Measurements from ENCODE around the gene L3MBTL2.

Gene L3MBTL2

DNA sequence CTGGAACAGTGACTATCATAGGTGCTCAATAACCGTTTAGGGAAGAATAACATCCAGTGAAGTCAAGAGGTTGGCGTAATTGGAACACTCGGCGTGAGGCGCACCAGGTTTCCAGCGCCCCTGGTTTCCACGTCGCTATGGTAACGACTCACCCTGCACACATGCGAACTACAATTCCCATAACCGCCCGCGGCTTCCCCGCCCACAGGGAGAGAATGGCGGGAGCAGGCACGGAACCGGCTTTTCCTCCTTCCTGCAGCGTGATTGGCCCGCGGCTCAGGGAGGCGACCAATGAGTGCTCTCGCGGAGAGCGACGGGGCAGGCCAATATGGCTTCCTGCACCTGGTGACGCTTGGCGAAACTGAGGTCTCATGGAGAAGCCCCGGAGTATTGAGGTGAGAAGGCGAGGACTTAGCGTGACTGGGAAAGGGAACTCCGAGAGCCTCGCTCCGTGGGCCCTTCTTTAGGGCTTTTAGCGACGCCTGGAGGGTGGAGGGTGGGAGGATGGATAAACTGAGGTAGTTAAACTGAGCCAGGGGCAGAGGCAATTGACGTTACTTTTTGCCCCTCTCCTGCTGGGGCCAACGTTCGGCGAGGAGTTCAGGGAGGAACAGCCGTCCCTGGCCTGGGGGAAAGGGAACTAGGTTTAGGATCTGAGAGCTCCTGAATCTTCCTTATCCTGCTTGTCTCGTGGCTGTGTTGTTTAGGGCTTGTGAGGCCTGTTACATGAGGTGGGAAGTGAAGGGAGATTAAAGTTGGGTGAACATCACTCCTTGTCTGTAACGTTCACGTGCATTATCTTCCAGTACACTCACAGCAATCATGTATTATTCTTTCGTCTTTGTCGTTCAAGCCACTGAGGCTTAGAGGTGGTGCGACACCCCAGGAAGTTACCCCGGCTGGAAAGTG, at the start of gene L3MBTL2:
L3MBTL2 (plus strand) TSS at position 321 of the 909 bp plus-strand sequence; CDS start at position 372, 51 bp downstream.
- peak within 1 kb of the TSS; percentile 69 for H3K4me3 ChIP-seq (ENCODE audit: insufficient read length, low read depth)
- DNase-seq (ENCODE audit: low read depth, low spot score), result peak; percentile 87
- TF ChIP-seq YY1 (IDR thresholded peaks at IDR 0.05; ENCODE audit: insufficient read depth, insufficient read length) (peak; percentile 84), ZNF274 (IDR thresholded peaks at IDR 0.05; ENCODE audit: low read depth, low read length) (no peak)
- H3K9ac ChIP-seq (ENCODE audit: insufficient read length, low read depth), result peak within 1 kb of the TSS; percentile 81
- H3K36me3 ChIP-seq (ENCODE audit: insufficient read depth, insufficient read length, low read length), result peaks cover 14% of the 10 kb centered on the region
- no peaks in the 10 kb centered on the region for H3K4me1 ChIP-seq (ENCODE audit: insufficient read depth, insufficient read length)
- no peaks in the 10 kb centered on the region for H3K27me3 ChIP-seq (ENCODE audit: insufficient read depth, insufficient read length)
- H3K9me3 ChIP-seq (ENCODE audit: insufficient read depth, low read length), result no peaks in the 10 kb centered on the region

DNA sequence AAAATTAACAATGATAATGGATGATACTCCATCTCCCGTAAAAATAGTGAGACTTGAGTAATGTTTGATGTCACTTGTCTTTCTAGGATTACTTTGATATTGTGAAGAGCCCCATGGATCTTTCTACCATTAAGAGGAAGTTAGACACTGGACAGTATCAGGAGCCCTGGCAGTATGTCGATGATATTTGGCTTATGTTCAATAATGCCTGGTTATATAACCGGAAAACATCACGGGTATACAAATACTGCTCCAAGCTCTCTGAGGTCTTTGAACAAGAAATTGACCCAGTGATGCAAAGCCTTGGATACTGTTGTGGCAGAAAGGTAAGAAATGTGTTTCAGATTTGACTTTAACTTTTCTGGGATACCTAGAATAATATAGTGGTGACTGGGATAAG, 48.0 kb upstream of the L3MBTL2 start:
- TF ChIP-seq ZNF274 (IDR thresholded peaks at IDR 0.05; ENCODE audit: low read depth, low read length) (no peak), SUZ12 (IDR thresholded peaks at IDR 0.05; ENCODE audit: extremely low read depth, insufficient read depth, insufficient read length) (no peak), YY1 (IDR thresholded peaks at IDR 0.05; ENCODE audit: insufficient read depth, insufficient read length) (no peak)
- H3K36me3 ChIP-seq (ENCODE audit: insufficient read depth, insufficient read length, low read length), result peaks cover 88% of the 10 kb centered on the region

DNA sequence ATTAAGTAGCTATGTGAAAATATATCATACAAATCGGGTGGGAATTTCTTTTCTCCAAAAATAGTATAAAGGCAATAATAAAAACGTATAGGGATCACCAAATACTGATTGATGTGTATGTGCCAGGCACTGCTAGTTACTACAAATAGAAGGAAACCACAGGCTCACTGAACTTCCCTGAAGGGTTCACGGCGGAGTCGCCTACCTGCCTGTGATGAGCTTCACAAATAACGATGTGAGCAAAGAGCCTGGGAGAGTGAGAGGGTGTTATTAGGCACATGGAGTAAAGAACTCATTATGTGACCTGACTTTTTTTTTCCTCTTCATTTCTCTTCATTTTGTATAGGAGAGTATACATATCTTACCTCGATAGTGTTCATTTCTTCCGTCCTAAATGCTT, 36.0 kb upstream of the L3MBTL2 start:
- TF ChIP-seq ZNF274 (IDR thresholded peaks at IDR 0.05; ENCODE audit: low read depth, low read length) (no peak), YY1 (IDR thresholded peaks at IDR 0.05; ENCODE audit: insufficient read depth, insufficient read length) (no peak), SUZ12 (IDR thresholded peaks at IDR 0.05; ENCODE audit: extremely low read depth, insufficient read depth, insufficient read length) (no peak)
- no peaks in the 10 kb centered on the region for H3K4me1 ChIP-seq (ENCODE audit: insufficient read depth, insufficient read length)
- no peaks in the 10 kb centered on the region for H3K27me3 ChIP-seq (ENCODE audit: insufficient read depth, insufficient read length)
- H3K4me3 ChIP-seq (ENCODE audit: insufficient read length, low read depth), result no peak overlapping the region
- H3K9me3 ChIP-seq (ENCODE audit: insufficient read depth, low read length), result no peaks in the 10 kb centered on the region
- no peak for DNase-seq (ENCODE audit: low read depth, low spot score)
- peaks cover 83% of the 10 kb centered on the region for H3K36me3 ChIP-seq (ENCODE audit: insufficient read depth, insufficient read length, low read length)
- H3K9ac ChIP-seq (ENCODE audit: insufficient read length, low read depth), result no peak overlapping the region

More for the DNA sequence above, 48.0 kb upstream of the L3MBTL2 start:
- H3K4me1 ChIP-seq (ENCODE audit: insufficient read depth, insufficient read length), result no peaks in the 10 kb centered on the region
- H3K9ac ChIP-seq (ENCODE audit: insufficient read length, low read depth), result no peak overlapping the region
- H3K27me3 ChIP-seq (ENCODE audit: insufficient read depth, insufficient read length), result no peaks in the 10 kb centered on the region
- no peak for DNase-seq (ENCODE audit: low read depth, low spot score)
- H3K9me3 ChIP-seq (ENCODE audit: insufficient read depth, low read length), result no peaks in the 10 kb centered on the region
- no peak overlapping the region for H3K4me3 ChIP-seq (ENCODE audit: insufficient read length, low read depth)

DNA sequence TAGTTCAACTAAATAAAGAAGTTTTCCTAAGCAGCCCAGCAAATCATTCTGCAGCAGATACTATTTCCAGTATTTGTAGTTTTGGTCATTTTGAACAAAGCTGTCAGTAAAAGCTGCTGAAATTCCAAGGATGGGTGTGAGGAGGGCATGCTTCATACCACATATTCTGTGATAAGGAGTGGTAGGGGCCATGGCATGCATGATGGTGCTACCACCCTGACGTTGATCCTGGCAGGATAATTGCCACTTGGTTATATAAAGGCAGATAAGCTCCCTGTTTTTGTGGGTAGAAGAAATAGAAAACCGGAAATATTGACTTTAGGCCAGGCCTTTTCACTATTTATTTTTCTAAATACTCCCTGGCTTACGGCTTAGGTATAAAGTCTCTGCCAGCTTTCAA, 33.1 kb upstream of the L3MBTL2 start:
- Histone ChIP-seq H3K36me3 (ENCODE audit: insufficient read depth, insufficient read length, low read length) (peaks cover 87% of the 10 kb centered on the region), H3K27me3 (ENCODE audit: insufficient read depth, insufficient read length) (no peaks in the 10 kb centered on the region), H3K9me3 (ENCODE audit: insufficient read depth, low read length) (no peaks in the 10 kb centered on the region), H3K9ac (ENCODE audit: insufficient read length, low read depth) (no peak overlapping the region), H3K4me1 (ENCODE audit: insufficient read depth, insufficient read length) (no peaks in the 10 kb centered on the region), H3K4me3 (ENCODE audit: insufficient read length, low read depth) (no peak overlapping the region)
- TF ChIP-seq SUZ12 (IDR thresholded peaks at IDR 0.05; ENCODE audit: extremely low read depth, insufficient read depth, insufficient read length) (no peak), YY1 (IDR thresholded peaks at IDR 0.05; ENCODE audit: insufficient read depth, insufficient read length) (no peak), ZNF274 (IDR thresholded peaks at IDR 0.05; ENCODE audit: low read depth, low read length) (no peak)
- DNase-seq (ENCODE audit: low read depth, low spot score), result no peak

DNA sequence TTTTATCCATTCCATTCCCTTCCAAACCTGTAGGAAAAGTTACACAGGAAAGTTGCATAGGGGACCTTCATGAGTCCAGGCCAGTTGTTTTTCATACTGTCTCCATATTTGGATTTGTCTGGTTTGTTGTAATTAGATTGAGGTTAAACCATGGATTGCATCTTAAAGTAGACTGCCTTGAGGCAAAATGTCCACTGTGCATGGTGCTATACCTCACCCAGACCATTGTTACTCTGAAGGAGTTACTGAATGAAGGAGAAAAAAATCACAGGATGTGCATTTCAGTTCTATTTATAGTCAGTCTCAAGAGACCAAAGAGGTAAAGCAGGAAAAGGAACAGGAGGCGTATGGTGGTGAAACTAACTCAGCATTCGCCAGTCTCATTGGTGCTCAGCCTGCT, 29.6 kb upstream of the L3MBTL2 start:
- Histone ChIP-seq H3K27me3 (ENCODE audit: insufficient read depth, insufficient read length) (no peaks in the 10 kb centered on the region), H3K9ac (ENCODE audit: insufficient read length, low read depth) (no peak overlapping the region), H3K9me3 (ENCODE audit: insufficient read depth, low read length) (no peaks in the 10 kb centered on the region), H3K4me3 (ENCODE audit: insufficient read length, low read depth) (no peak overlapping the region), H3K36me3 (ENCODE audit: insufficient read depth, insufficient read length, low read length) (peaks cover 90% of the 10 kb centered on the region), H3K4me1 (ENCODE audit: insufficient read depth, insufficient read length) (no peaks in the 10 kb centered on the region)
- DNase-seq (ENCODE audit: low read depth, low spot score), result no peak
- TF ChIP-seq ZNF274 (IDR thresholded peaks at IDR 0.05; ENCODE audit: low read depth, low read length), result no peak
- TF ChIP-seq YY1 (IDR thresholded peaks at IDR 0.05; ENCODE audit: insufficient read depth, insufficient read length), result no peak
- TF ChIP-seq SUZ12 (IDR thresholded peaks at IDR 0.05; ENCODE audit: extremely low read depth, insufficient read depth, insufficient read length), result no peak

DNA sequence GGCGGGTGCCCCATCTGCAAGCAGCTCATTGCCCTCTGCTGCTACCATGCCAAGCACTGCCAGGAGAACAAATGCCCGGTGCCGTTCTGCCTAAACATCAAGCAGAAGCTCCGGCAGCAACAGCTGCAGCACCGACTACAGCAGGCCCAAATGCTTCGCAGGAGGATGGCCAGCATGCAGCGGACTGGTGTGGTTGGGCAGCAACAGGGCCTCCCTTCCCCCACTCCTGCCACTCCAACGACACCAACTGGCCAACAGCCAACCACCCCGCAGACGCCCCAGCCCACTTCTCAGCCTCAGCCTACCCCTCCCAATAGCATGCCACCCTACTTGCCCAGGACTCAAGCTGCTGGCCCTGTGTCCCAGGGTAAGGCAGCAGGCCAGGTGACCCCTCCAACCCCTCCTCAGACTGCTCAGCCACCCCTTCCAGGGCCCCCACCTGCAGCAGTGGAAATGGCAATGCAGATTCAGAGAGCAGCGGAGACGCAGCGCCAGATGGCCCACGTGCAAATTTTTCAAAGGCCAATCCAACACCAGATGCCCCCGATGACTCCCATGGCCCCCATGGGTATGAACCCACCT, 28.0 kb upstream of the L3MBTL2 start:
- H3K9me3 ChIP-seq (ENCODE audit: insufficient read depth, low read length), result no peaks in the 10 kb centered on the region
- H3K36me3 ChIP-seq (ENCODE audit: insufficient read depth, insufficient read length, low read length), result peaks cover 77% of the 10 kb centered on the region
- TF ChIP-seq YY1 (IDR thresholded peaks at IDR 0.05; ENCODE audit: insufficient read depth, insufficient read length), result no peak
- no peak for TF ChIP-seq SUZ12 (IDR thresholded peaks at IDR 0.05; ENCODE audit: extremely low read depth, insufficient read depth, insufficient read length)
- no peak for TF ChIP-seq ZNF274 (IDR thresholded peaks at IDR 0.05; ENCODE audit: low read depth, low read length)
- H3K4me3 ChIP-seq (ENCODE audit: insufficient read length, low read depth), result no peak overlapping the region
- no peak for DNase-seq (ENCODE audit: low read depth, low spot score)
- no peaks in the 10 kb centered on the region for H3K27me3 ChIP-seq (ENCODE audit: insufficient read depth, insufficient read length)
- peaks cover 4% of the 10 kb centered on the region for H3K4me1 ChIP-seq (ENCODE audit: insufficient read depth, insufficient read length)
- H3K9ac ChIP-seq (ENCODE audit: insufficient read length, low read depth), result no peak overlapping the region

Data from NT2/D1 (cell line).